Psoas muscle (tissue), 8 donors: Measurements from ENCODE around the gene CABLES1. TPM values are rescaled to one million over a fixed set of nuclear protein-coding genes. Genes with fewer than 3 reads are reported as not detected.

ENCODE experiments used
- ATAC-seq, 4 donors: fragments of 200-7000 bp; cut with Tn5 transposase; one replicate each; pipeline ENCODE4 v1.9.1; 2020; ENCODE audit warnings: moderate library complexity in 3 of 4, mild to moderate bottlenecking in 2 of 4
- DNase-seq, 2 donors: peaks; one replicate each; pipeline ENCODE4 v3.0.0-alpha.2; 2020
- H3K27ac ChIP-seq: fragments of 200-600 bp; one replicate; pipeline ENCODE4 v1.8.0; 2022
- H3K27me3 ChIP-seq, 3 donors: fragments of 200-600 bp in 1 of 3; one replicate each; pipeline versions ENCODE4 v1.6.1 to v1.8.0; 2013 to 2022; ENCODE audit warnings: low read length in 2 of 3, mild to moderate bottlenecking in 2 of 3, moderate library complexity in 1 of 3; ENCODE audit not compliant: insufficient read depth in 3 of 3
- H3K36me3 ChIP-seq, 2 donors: fragments of 200-600 bp in 1 of 2; one replicate each; pipeline versions ENCODE4 v1.6.1 to v1.8.0; 2013 to 2022; ENCODE audit warnings: low read depth in 1 of 2, mild to moderate bottlenecking in 1 of 2, moderate library complexity in 1 of 2; ENCODE audit not compliant: insufficient read depth in 1 of 2
- H3K4me1 ChIP-seq: fragments of 200-600 bp; one replicate; pipeline ENCODE4 v1.8.0; 2022
- H3K4me3 ChIP-seq: fragments of 200-600 bp; one replicate; pipeline ENCODE4 v1.8.0; 2022; ENCODE audit warnings: mild to moderate bottlenecking
- H3K9me3 ChIP-seq: fragments of 200-600 bp; one replicate; pipeline ENCODE4 v1.8.0; 2022
- WGBS, 3 donors: extraction: QIAGEN DNeasy Blood & Tissue Kit; methylation state at CpG; one replicate each; pipeline versions ENCODE4 v1.1.6 to v1.1.7; 2013; 5-methylcytosine and 5-hydroxymethylcytosine counted together
- intact Hi-C, 2 donors: fragments of 100-400 bp; cut with DNase I; formaldehyde crosslinking; loops; one replicate each; pipeline versions ENCODE4 v1.11.0 to v1.14.2; 2022
- polyA plus RNA-seq, 3 donors: library from polyadenylated mRNA; stranded (reverse); fragments of 200-250 nt; gene quantifications; one replicate each; pipeline ENCODE4 v1.2.3, GENCODE V29; 2013
- total RNA-seq, 4 donors: library from RNA; stranded (reverse); fragmentation: NEBNext Ultra II Directional in 2 of 4; extraction: Animal tissue kit (Norgen Biotek cat#: 25700) in 2 of 4; gene quantifications; one replicate each; pipeline versions ENCODE4 v1.2.1 to v1.2.4, GENCODE V29; 2021 to 2023
- TF ChIP-seq, protein P1 (sequence below): fragments of 200-600 bp; IDR thresholded peaks from one replicate; pipeline ENCODE4 v1.8.0; 2022; ENCODE audit warnings: antibody characterized with exemption
- donor health status: healthy with polysubstance abuse.
- donor health status: DM: no; HTN: no; CAD: no; lungs with moderate emphysema.
- donor health status: Bipolar disorder and iron deficiency.
- donor health status: healthy.
- donor health status: DM: yes; HTN: yes; CAD: no.
- donor health status: DM: no; HTN: no; CAD: no.
- donor health status: DM: no; HTN: no; CAD: no.
- donor health status: DM: yes; HTN: yes; CAD: no.

CABLES1 gene
- total and polyA plus RNA-seq, 7 donors: 0.42 to 1.5 (median 0.98) TPM

DNA sequence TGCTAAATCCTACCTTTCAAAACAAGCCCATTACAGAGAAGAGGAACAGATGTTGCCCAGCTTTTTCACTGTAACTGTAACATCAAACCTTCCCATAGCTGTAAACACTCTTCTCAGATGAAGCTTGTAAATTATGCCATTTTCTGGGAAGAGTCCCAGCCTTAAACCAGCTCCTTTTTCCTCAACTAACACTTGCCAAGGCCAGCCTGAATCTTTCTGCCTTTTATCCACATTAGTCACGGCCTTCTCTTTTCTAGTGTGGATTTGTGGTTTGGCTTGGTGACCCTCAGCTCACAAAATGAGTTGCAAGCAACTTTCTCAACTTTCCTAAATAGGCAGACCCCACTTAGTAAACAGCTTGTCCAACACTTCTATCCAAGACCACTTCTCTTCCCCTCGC, 90.2 kb downstream of the CABLES1 start:
- H3K4me1 ChIP-seq: peaks cover 13% of the 10 kb centered on the region
- no peaks in the 10 kb centered on the region for H3K27me3 ChIP-seq
- peak in 2 of 4 donors; percentile 28 to 62 for ATAC-seq
- TF ChIP-seq, protein P1, sequence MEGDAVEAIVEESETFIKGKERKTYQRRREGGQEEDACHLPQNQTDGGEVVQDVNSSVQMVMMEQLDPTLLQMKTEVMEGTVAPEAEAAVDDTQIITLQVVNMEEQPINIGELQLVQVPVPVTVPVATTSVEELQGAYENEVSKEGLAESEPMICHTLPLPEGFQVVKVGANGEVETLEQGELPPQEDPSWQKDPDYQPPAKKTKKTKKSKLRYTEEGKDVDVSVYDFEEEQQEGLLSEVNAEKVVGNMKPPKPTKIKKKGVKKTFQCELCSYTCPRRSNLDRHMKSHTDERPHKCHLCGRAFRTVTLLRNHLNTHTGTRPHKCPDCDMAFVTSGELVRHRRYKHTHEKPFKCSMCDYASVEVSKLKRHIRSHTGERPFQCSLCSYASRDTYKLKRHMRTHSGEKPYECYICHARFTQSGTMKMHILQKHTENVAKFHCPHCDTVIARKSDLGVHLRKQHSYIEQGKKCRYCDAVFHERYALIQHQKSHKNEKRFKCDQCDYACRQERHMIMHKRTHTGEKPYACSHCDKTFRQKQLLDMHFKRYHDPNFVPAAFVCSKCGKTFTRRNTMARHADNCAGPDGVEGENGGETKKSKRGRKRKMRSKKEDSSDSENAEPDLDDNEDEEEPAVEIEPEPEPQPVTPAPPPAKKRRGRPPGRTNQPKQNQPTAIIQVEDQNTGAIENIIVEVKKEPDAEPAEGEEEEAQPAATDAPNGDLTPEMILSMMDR: no peak
- H3K9me3 ChIP-seq: no peaks in the 10 kb centered on the region
- intact Hi-C loops: no loop called here
- no peak for DNase-seq
- H3K4me3 ChIP-seq: no peak overlapping the region
- no peaks in the 10 kb centered on the region for H3K36me3 ChIP-seq
- H3K27ac ChIP-seq: no peak overlapping the region
- 70 to 81% (median 78%) methylated on average over 2 of the region's 2 CpGs for WGBS, 3 donors

DNA sequence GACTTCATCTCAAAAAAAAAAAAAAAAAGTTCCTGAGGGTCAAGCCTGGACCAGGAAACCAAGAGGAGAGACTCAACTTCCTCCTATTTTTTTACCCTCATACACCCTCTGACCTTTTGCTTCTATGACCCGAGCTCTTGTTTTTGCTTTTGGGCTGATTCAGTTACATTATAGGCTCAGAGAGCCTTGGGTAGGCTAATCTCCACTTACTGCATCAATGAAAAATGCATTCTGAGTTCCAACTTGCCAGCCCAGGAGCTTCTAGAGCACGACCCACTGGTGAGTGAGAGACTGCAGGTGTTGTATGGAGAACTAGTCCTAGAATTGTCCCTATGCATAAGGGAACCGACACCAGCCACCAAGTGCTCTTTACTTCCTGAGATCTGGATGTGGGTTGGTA, 91.1 kb downstream of the CABLES1 start:
- Histone ChIP-seq H3K27me3 (no peaks in the 10 kb centered on the region), H3K36me3 (no peaks in the 10 kb centered on the region), H3K4me1 (peaks cover 13% of the 10 kb centered on the region), H3K4me3 (no peak overlapping the region), H3K27ac (peak overlapping the region; percentile 36), H3K9me3 (no peaks in the 10 kb centered on the region)
- TF ChIP-seq, protein P1: no peak
- DNase-seq: no peak
- intact Hi-C loops: no loop called here
- no peak for ATAC-seq
- WGBS, 3 donors: 25 to 39% (median 34%) methylated on average over 3 of the region's 3 CpGs

DNA sequence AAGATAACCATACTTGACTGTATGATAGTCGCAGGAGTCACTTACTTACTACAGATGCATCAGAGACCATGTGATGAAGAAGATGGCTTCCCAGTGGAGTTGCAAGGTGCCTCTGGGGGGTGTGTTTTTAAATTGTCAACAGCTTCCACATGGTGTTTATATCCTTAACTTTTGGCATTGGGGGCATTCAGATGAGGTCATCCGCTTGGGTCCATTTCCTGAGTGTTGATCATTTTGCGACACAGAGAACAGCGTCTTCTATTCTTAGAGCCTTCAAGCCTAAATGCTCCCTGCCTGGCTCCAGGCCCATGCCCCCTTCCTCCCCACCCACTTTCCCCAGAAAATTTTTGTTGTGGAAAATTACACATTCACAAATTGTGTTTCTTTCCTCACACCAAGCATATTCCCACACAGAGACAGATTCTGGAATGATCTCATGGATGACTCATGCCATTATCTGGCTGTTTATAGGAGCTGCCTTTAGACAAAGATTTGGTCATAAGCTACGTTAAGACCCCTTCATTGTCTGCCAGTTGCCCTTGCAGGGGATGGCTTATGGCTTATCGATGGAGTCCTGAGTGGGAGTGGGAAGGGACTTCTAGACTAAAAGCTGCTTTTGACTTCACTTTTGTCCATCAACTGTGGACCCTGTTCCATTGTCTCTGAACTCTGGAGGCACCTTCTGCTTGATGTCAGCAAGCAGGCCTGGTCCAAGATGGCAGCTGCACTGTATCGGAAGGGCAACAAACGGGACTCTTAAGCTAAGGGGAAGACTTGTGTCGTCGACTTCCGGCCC, 91.8 kb downstream of the CABLES1 start:
- peak; percentile 27 to 49 (median 38) for ATAC-seq
- H3K4me1 ChIP-seq: peaks cover 13% of the 10 kb centered on the region
- H3K36me3 ChIP-seq: no peaks in the 10 kb centered on the region
- peak; percentile 53 to 65 for DNase-seq
- no peak overlapping the region for H3K4me3 ChIP-seq
- intact Hi-C loops: no loop called here
- TF ChIP-seq, protein P1: no peak
- WGBS, 3 donors: 36 to 52% (median 40%) methylated on average over 11 of the region's 11 CpGs
- H3K27me3 ChIP-seq: no peaks in the 10 kb centered on the region
- peak overlapping the region; percentile 36 for H3K27ac ChIP-seq
- no peaks in the 10 kb centered on the region for H3K9me3 ChIP-seq

DNA sequence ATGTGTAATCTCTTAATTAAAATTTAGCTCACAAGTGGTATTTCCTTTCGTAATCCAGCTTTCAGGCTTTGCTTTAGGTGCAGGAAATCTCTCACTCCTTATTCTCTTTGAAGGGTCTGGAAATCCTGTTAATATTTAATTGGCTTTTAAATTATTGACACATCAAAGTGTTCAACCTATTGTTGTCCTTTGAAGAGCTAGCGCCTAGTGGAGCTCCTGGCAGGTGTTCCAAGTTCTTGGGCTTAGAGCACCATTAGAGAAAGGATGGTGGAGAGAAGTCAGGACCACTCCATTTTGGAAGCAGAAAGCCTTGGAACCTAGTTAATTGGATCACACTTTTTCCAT, 92.4 kb downstream of the CABLES1 start:
- DNase-seq: no peak
- Histone ChIP-seq H3K9me3 (no peaks in the 10 kb centered on the region), H3K4me1 (peaks cover 13% of the 10 kb centered on the region), H3K4me3 (no peak overlapping the region), H3K27me3 (no peaks in the 10 kb centered on the region), H3K36me3 (no peaks in the 10 kb centered on the region), H3K27ac (no peak overlapping the region)
- TF ChIP-seq, protein P1: no peak
- intact Hi-C loops: no loop called here
- WGBS, 3 donors: 61 to 72% (median 71%) methylated on average over 2 of the region's 2 CpGs
- no peak for ATAC-seq
